PC-3 (cell line): ENCODE results near the gene CLDN34. TPM values are rescaled to one million over a fixed set of nuclear protein-coding genes. Genes with fewer than 3 reads are reported as not detected.

Experiments used
- ATAC-seq: fragments of 200-7000 bp; cut with Tn5 transposase; 2 replicates; pipeline ENCODE4 v1.9.1; 2020; ENCODE audit warnings: mild to moderate bottlenecking, moderate library complexity
- BruUV-seq: library from RNA; stranded (reverse); fragments of 400-500 nt; replicated peaks from 2 replicates; lab custom pipeline; 2021; lab: Mats Ljungman, UMichigan
- CTCF ChIA-PET: fragments of 300-600 bp; sonication (Branson Sonifier 250); formaldehyde crosslinking; loops from one replicate; lab custom pipeline; 2022; ENCODE audit warnings: antibody characterized with exemption; lab: Charles Lee
- POLR2A ChIA-PET: fragments of 300-600 bp; sonication (Branson Sonifier 250); formaldehyde crosslinking; loops from one replicate; lab custom pipeline; 2022; ENCODE audit warnings: antibody characterized with exemption; ENCODE audit not compliant: unreplicated experiment; lab: Charles Lee
- DNase-seq: peaks from one replicate; pipeline ENCODE4 v3.0.0-alpha.2; 2015
- H2AFZ ChIP-seq: fragments of 300-600 bp; sonication (generic); 2 replicates; pipeline ENCODE4 v1.6.0; 2016; ENCODE audit warnings: antibody characterized with exemption, low read length
- H3F3A ChIP-seq: fragments of 300-600 bp; sonication (generic); one replicate; pipeline ENCODE4 v1.6.0; 2017; ENCODE audit warnings: antibody characterized with exemption, low read length, control low read depth, mild to moderate bottlenecking; ENCODE audit not compliant: unreplicated experiment
- H3K27ac ChIP-seq: fragments of 300-600 bp; sonication (generic); 2 replicates; pipeline ENCODE4 v1.5.1; 2016; ENCODE audit warnings: mild to moderate bottlenecking, low read length
- H3K27me3 ChIP-seq: fragments of 300-600 bp; sonication (generic); 2 replicates; pipeline ENCODE4 v1.6.1; 2016; ENCODE audit warnings: low read length, mixed read lengths
- H3K36me3 ChIP-seq: fragments of 300-600 bp; sonication (generic); 2 replicates; pipeline ENCODE4 v1.6.1; 2016; ENCODE audit warnings: low read depth, mixed run types, low read length, mixed read lengths
- H3K4me1 ChIP-seq: fragments of 300-600 bp; sonication (generic); 2 replicates; pipeline ENCODE4 v1.5.1; 2016; ENCODE audit warnings: low read length; ENCODE audit not compliant: insufficient read depth
- H3K4me2 ChIP-seq: fragments of 300-600 bp; sonication (generic); 2 replicates; pipeline ENCODE4 v1.6.0; 2016; ENCODE audit warnings: low read length
- H3K4me3 ChIP-seq: fragments of 300-600 bp; sonication (generic); 2 replicates; pipeline ENCODE4 v1.5.1; 2016; ENCODE audit warnings: mild to moderate bottlenecking, low read length, mixed read lengths
- H3K79me2 ChIP-seq: fragments of 300-600 bp; sonication (generic); 2 replicates; pipeline ENCODE4 v1.6.1; 2017; ENCODE audit warnings: low read length, mixed read lengths
- H3K9ac ChIP-seq: fragments of 300-600 bp; sonication (generic); 2 replicates; pipeline ENCODE4 v1.6.0; 2016; ENCODE audit warnings: mild to moderate bottlenecking, low read length
- H3K9me2 ChIP-seq: fragments of 300-600 bp; sonication (generic); replicated peaks from 2 replicates; pipeline ENCODE4 v1.6.1; 2016; ENCODE audit warnings: mixed run types, low read length, mixed read lengths
- H3K9me3 ChIP-seq: fragments of 300-600 bp; sonication (generic); 2 replicates; pipeline ENCODE4 v1.6.1; 2016; ENCODE audit warnings: low read length, mixed read lengths
- H4K20me1 ChIP-seq: fragments of 300-600 bp; sonication (generic); 2 replicates; pipeline ENCODE4 v1.6.1; 2016; ENCODE audit warnings: low read length, mixed read lengths
- EZH2 ChIP-seq: fragments of 300-600 bp; sonication (generic); IDR thresholded peaks from one replicate; pipeline ENCODE4 v1.6.1; 2017; ENCODE audit warnings: antibody characterized with exemption, mild to moderate bottlenecking, low read length; ENCODE audit not compliant: unreplicated experiment
- EZH2phosphoT487 ChIP-seq: fragments of 300-600 bp; sonication (generic); IDR thresholded peaks from 2 replicates; pipeline ENCODE4 v1.6.1; 2018; ENCODE audit warnings: mild to moderate bottlenecking, antibody characterized with exemption, low read length, borderline replicate concordance
- intact Hi-C: fragments of 100-400 bp; cut with micrococcal nuclease; formaldehyde crosslinking; loops from 2 replicates; pipeline ENCODE4 v1.9.0; 2023
- total RNA-seq: library from RNA; depleted of rRNA; stranded (reverse); fragments of >200 nt; gene quantifications from 2 replicates; pipeline ENCODE4 v1.2.3, GENCODE V29; 2014
- TF ChIP-seq, protein P1 (sequence below): fragments of 300-600 bp; sonication (generic); conservative IDR thresholded peaks from 2 replicates; pipeline ENCODE4 v1.5.1; 2017; ENCODE audit warnings: antibody characterized with exemption, low read depth, mild to moderate bottlenecking, low read length

The CLDN34 gene
- total RNA-seq, 1 experiment from 2014 or later: 0.66 TPM

DNA sequence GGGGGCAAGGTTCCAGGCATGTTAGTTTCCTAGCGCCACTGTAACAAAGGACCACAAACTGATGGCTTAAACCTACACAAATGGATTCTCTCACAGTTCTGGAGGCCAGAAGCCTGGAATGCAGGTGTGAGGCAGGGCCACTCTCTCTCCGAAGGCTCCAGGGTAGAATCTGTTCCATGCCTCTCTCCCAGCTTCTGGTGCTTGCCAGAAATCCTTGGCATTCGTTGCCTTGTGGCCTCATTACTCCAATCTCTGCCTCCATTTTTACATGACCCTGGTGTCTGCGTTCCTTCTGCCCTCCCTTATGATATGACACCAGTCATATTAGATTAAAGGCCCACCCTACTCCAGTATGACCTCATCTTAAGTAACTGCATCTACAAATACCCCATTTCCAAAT lies 39.6 kb downstream of the CLDN34 start:
- H3K9me3 ChIP-seq: no peaks in the 10 kb centered on the region
- no peak for ATAC-seq
- POLR2A ChIA-PET: no interaction called here
- no peak overlapping the region for H3K4me2 ChIP-seq
- no TSS peak for BruUV-seq
- TF ChIP-seq, protein P1, sequence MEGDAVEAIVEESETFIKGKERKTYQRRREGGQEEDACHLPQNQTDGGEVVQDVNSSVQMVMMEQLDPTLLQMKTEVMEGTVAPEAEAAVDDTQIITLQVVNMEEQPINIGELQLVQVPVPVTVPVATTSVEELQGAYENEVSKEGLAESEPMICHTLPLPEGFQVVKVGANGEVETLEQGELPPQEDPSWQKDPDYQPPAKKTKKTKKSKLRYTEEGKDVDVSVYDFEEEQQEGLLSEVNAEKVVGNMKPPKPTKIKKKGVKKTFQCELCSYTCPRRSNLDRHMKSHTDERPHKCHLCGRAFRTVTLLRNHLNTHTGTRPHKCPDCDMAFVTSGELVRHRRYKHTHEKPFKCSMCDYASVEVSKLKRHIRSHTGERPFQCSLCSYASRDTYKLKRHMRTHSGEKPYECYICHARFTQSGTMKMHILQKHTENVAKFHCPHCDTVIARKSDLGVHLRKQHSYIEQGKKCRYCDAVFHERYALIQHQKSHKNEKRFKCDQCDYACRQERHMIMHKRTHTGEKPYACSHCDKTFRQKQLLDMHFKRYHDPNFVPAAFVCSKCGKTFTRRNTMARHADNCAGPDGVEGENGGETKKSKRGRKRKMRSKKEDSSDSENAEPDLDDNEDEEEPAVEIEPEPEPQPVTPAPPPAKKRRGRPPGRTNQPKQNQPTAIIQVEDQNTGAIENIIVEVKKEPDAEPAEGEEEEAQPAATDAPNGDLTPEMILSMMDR: no peak
- no peak for TF ChIP-seq EZH2
- no peak overlapping the region for H3K4me3 ChIP-seq
- no peak overlapping the region for H2AFZ ChIP-seq
- H3K4me1 ChIP-seq: peaks cover 29% of the 10 kb centered on the region
- intact Hi-C loops: no loop called here
- H3K36me3 ChIP-seq: no peaks in the 10 kb centered on the region
- no peaks in the 10 kb centered on the region for H3K79me2 ChIP-seq
- H3K9me2 ChIP-seq: no peaks in the 10 kb centered on the region
- CTCF ChIA-PET: no interaction called here
- H3F3A ChIP-seq: no peaks in the 10 kb centered on the region
- no peaks in the 10 kb centered on the region for H4K20me1 ChIP-seq
- no peak for DNase-seq
- no peak overlapping the region for H3K9ac ChIP-seq
- no peaks in the 10 kb centered on the region for H3K27me3 ChIP-seq
- H3K27ac ChIP-seq: no peak overlapping the region

DNA sequence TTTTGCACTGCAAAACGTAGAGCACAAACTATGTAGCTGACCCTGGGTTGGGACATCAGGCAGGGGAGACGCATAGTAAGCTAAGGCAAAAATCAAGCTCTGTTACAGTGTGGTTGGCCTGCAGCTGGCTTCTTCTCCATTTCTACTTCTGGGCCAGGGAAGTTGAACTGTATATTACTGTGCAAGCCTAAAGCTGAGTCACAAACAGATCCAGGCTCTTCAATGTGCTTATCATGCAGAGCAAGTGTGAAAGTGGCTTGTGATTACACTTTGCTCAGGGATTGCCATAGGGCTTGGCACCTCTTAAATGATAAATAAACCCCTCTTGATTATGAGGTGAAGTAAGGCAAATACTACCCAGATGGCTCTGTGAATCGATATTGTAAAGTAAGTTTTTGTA lies 40.5 kb downstream of the CLDN34 start:
- BruUV-seq: no TSS peak
- Histone ChIP-seq H3K9ac (no peak overlapping the region), H3K4me3 (no peak overlapping the region), H3K27ac (no peak overlapping the region), H3K4me2 (no peak overlapping the region), H2AFZ (no peak overlapping the region), H3K9me3 (no peaks in the 10 kb centered on the region), H3K4me1 (peaks cover 29% of the 10 kb centered on the region), H3K9me2 (no peaks in the 10 kb centered on the region), H3F3A (no peaks in the 10 kb centered on the region), H3K36me3 (no peaks in the 10 kb centered on the region), H3K27me3 (no peaks in the 10 kb centered on the region), H3K79me2 (no peaks in the 10 kb centered on the region), H4K20me1 (no peaks in the 10 kb centered on the region)
- intact Hi-C loops: no loop called here
- TF ChIP-seq, protein P1: no peak
- TF ChIP-seq EZH2 (no peak), EZH2phosphoT487 (no peak)
- DNase-seq (no peak), ATAC-seq (no peak)
- ChIA-PET POLR2A (no interaction called here), CTCF (no interaction called here)

DNA sequence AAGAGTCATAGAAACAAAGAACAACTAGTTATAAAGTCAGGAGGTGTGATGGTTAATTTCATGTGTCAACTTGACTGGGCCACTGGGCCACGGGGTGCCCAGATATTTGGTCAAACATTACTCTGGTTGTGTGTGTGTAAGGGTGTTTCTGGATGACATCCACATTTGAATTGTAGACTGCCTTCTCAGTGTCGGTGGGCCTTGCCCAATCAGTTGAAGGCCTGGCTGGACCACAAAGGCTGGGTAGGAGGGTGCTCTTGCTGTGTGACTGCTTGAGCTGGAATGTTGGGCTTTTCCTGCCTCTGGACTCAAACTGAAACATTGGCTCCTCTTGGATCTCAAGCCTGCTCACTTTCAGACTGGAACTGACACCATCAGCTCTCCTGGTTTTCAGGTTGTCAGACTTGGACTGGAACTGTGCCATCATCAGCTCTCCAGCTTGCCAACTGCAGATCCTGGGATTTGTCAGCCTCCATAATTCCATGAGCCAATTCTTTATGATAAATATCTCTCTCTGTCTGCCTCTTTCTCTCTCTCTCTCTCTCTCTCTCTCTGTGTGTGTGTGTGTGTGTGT lies 41.4 kb downstream of the CLDN34 start:
- POLR2A ChIA-PET: interaction anchor here (0.9 kb wide), 1 partner anchor 93 kb away, joined by 17 read pairs; no protein-coding TSS in a partner anchor

More for the DNA sequence above, 41.4 kb downstream of the CLDN34 start:
- TF ChIP-seq EZH2phosphoT487 (no peak), EZH2 (no peak)
- TF ChIP-seq, protein P1: no peak
- Histone ChIP-seq H3K27ac (no peak overlapping the region), H3K9me3 (no peaks in the 10 kb centered on the region), H3K9ac (no peak overlapping the region), H3F3A (no peaks in the 10 kb centered on the region), H3K4me3 (no peak overlapping the region), H3K36me3 (no peaks in the 10 kb centered on the region), H3K79me2 (no peaks in the 10 kb centered on the region), H3K9me2 (no peaks in the 10 kb centered on the region), H3K27me3 (no peaks in the 10 kb centered on the region), H2AFZ (no peak overlapping the region), H4K20me1 (no peaks in the 10 kb centered on the region), H3K4me1 (peaks cover 29% of the 10 kb centered on the region), H3K4me2 (no peak overlapping the region)
- DNase-seq (no peak), ATAC-seq (no peak)
- intact Hi-C loops: no loop called here
- CTCF ChIA-PET: no interaction called here
- no TSS peak for BruUV-seq
